H1 (cell line): ENCODE results near the gene ELMO3.

ENCODE experiments used
- CHD1 ChIP-seq: IDR thresholded peaks from 2 replicates; pipeline ENCODE4 v1.6.1; 2012; ENCODE audit warnings: low read depth, low read length, improper control_type of control experiment
- CREB1 ChIP-seq: IDR thresholded peaks from 2 replicates; pipeline ENCODE4 v1.6.1; 2012; ENCODE audit warnings: inconsistent platforms
- CTBP2 ChIP-seq: IDR thresholded peaks from 2 replicates; pipeline ENCODE4 v1.7.0; 2011; ENCODE audit warnings: borderline replicate concordance, mild to moderate bottlenecking, moderate library complexity, mixed read lengths, low read length; ENCODE audit not compliant: insufficient read depth, insufficient read length
- CTCF ChIP-seq, 3 experiments: IDR thresholded peaks; 1 replicate in 2 of 3; 2 replicates in 1 of 3; pipeline versions ENCODE4 v1.5.1 to v1.6.1; 2011; ENCODE audit warnings: low read length in 3 of 3, mild to moderate bottlenecking in 3 of 3, inconsistent platforms in 2 of 3, low read depth in 1 of 3, moderate library complexity in 1 of 3; ENCODE audit not compliant: insufficient read depth in 1 of 3; ENCODE audit errors: control extremely low read depth in 1 of 3
- GTF2F1 ChIP-seq: IDR thresholded peaks from 2 replicates; pipeline ENCODE4 v1.6.1; 2012; ENCODE audit warnings: low read depth, low read length, improper control_type of control experiment, borderline replicate concordance
- POLR2A ChIP-seq, 2 experiments: IDR thresholded peaks; 1 replicate in 1 of 2; 2 replicates in 1 of 2; pipeline ENCODE4 v1.6.1; 2011; ENCODE audit warnings: low read depth in 2 of 2, low read length in 2 of 2, mild to moderate bottlenecking in 2 of 2; ENCODE audit errors: control extremely low read depth in 1 of 2
- RBBP5 ChIP-seq: IDR thresholded peaks from 2 replicates; pipeline ENCODE4 v1.7.1; 2012; ENCODE audit warnings: low read depth, mild to moderate bottlenecking, inconsistent platforms, low read length, moderate library complexity, borderline replicate concordance
- RNF2 ChIP-seq: fragments of 200-900, 300-1000 bp; sonication (generic); IDR thresholded peaks from 2 replicates; pipeline ENCODE4 v1.7.1; 2016; ENCODE audit warnings: borderline replicate concordance, low read depth, mild to moderate bottlenecking, antibody characterized with exemption, low read length; ENCODE audit not compliant: poor library complexity, severe bottlenecking; ENCODE audit errors: missing control alignments
- TAF1 ChIP-seq: IDR thresholded peaks from 2 replicates; pipeline ENCODE4 v1.6.1; 2011; ENCODE audit warnings: mild to moderate bottlenecking, low read depth, low read length
- TEAD4 ChIP-seq: IDR thresholded peaks from 2 replicates; pipeline ENCODE4 v1.6.1; 2012; ENCODE audit warnings: low read depth, low read length, inconsistent platforms, mixed read lengths
- YY1 ChIP-seq: IDR thresholded peaks from 2 replicates; pipeline ENCODE4 v1.6.1; 2011; ENCODE audit warnings: low read depth, mild to moderate bottlenecking, low read length

GRCh38 chr16:67213197-67214019 is 14.5 kb downstream of the ELMO3 start:
- no peak for TF ChIP-seq CTCF (IDR thresholded peaks at IDR 0.05; ENCODE audit: control extremely low read depth in 1 of 3, insufficient read depth in 1 of 3, low read depth in 1 of 3, low read length in 3 of 3)
- no peak for TF ChIP-seq POLR2A (IDR thresholded peaks at IDR 0.05; ENCODE audit: control extremely low read depth in 1 of 2, low read depth in 2 of 2, low read length in 2 of 2)
- TF ChIP-seq RNF2: no peak
- no peak for TF ChIP-seq TEAD4
- no peak for TF ChIP-seq CTBP2
- TF ChIP-seq CREB1: no peak
- TF ChIP-seq RBBP5: no peak
- no peak for TF ChIP-seq GTF2F1
- no peak for TF ChIP-seq YY1
- no peak for TF ChIP-seq TAF1
- no peak for TF ChIP-seq CHD1
